ENCODE data around the gene ZNF445.

Gene ZNF445

DNA sequence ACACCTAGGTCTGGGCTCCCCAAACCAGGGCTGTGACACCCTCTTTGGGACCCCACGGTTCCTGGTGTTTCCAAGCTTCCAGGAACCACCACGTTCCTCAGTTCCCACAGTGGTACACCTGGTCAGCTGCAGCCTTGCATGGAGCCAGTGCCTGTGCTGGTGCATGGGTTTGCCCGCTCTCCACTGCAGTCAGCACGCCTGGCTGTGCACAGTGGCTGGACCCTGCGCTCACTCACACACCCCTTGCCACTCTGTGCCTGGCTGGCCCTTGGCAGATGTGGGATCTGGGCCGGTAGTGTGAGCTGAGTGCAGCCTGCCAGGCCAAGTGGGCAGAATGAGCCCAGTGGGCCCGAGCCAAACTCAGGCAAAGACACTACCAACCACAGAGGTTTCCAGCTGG, 90.1 kb downstream of the ZNF445 start:
- Histone ChIP-seq H3K27ac (ENCODE audit: insufficient read depth, low read length, poor library complexity, severe bottlenecking) (no peak overlapping the region), H3K9me3 (ENCODE audit: control insufficient read depth, low read length) (no peaks in the 10 kb centered on the region), H3K4me1 (ENCODE audit: control insufficient read depth, insufficient read depth, low read length, poor library complexity, severe bottlenecking) (no peaks in the 10 kb centered on the region), H3K27me3 (replicated peaks; ENCODE audit: control insufficient read depth, insufficient read depth, low read length, poor library complexity, severe bottlenecking) (no peaks in the 10 kb centered on the region), H3K36me3 (ENCODE audit: control insufficient read depth, insufficient read depth, low read length) (no peaks in the 10 kb centered on the region), H3K4me3 (ENCODE audit: insufficient read depth, low read depth, low read length, poor library complexity, severe bottlenecking) (no peak overlapping the region)
- no peak for DNase-seq
